Esophagus muscularis mucosa (tissue), 3 donors: ENCODE measurements around the gene DCLK2.

Experiments
- CTCF ChIP-seq, 3 experiments: fragments of 200-600 bp in 2 of 3; fragments of 450-650 bp in 1 of 3; sonication (generic) in 2 of 3; IDR thresholded peaks; one replicate each; pipeline ENCODE4 v1.5.1; 2017 to 2019; ENCODE audit warnings: antibody characterized with exemption in 3 of 3, mild to moderate bottlenecking in 2 of 3, moderate library complexity in 1 of 3
- POLR2A ChIP-seq: fragments of 450-650 bp; IDR thresholded peaks from one replicate; pipeline ENCODE4 v1.6.1; 2017; ENCODE audit warnings: antibody characterized with exemption, moderate library complexity, mild to moderate bottlenecking, low read depth
- POLR2AphosphoS5 ChIP-seq, 2 donors: sonication (generic); formaldehyde crosslinking; IDR thresholded peaks; one replicate each; pipeline ENCODE4 v1.6.1; 2017; ENCODE audit warnings: antibody characterized with exemption in 2 of 2

- TF ChIP-seq POLR2AphosphoS5 (IDR thresholded peaks at IDR 0.05) (no peak), CTCF (IDR thresholded peaks at IDR 0.05) (no peak), POLR2A (no peak)
Measured at GRCh38 chr4:150126864-150127203, 48.6 kb downstream of the DCLK2 start.
